ENCODE data around the gene GPR65.

GPR65 gene

GRCh38 chr14:88005050-88005481 is at the start of gene GPR65:
GPR65 (plus strand) TSS chr14:88005135; CDS start chr14:88010848, 5,713 bp downstream.
- no peak for FAIRE-seq

- no peak for FAIRE-seq
Observed at GRCh38 chr14:87955501-87955900, 49.4 kb upstream of the GPR65 start.

- FAIRE-seq, result no peak
Observed at GRCh38 chr14:87960013-87960787, 44.7 kb upstream of the GPR65 start.

- FAIRE-seq, result no peak
Observed at GRCh38 chr14:87961246-87961645, 43.7 kb upstream of the GPR65 start.

GRCh38 chr14:87966816-87967215 is 38.1 kb upstream of the GPR65 start:
- no peak for FAIRE-seq

- FAIRE-seq, result no peak
Observed at GRCh38 chr14:87967496-87967895, 37.4 kb upstream of the GPR65 start.

GRCh38 chr14:87971010-87971409 is 33.9 kb upstream of the GPR65 start:
- FAIRE-seq, result no peak

- FAIRE-seq, result no peak
Observed at GRCh38 chr14:87975636-87976035, 29.3 kb upstream of the GPR65 start.

- FAIRE-seq, result no peak
Observed at GRCh38 chr14:87979689-87980088, 25.2 kb upstream of the GPR65 start.

- no peak for FAIRE-seq
Observed at GRCh38 chr14:87989221-87989955, 15.5 kb upstream of the GPR65 start.

- FAIRE-seq, result no peak
Observed at GRCh38 chr14:87989956-87990299, 15.0 kb upstream of the GPR65 start.

GRCh38 chr14:87990682-87991081 is 14.3 kb upstream of the GPR65 start:
- no peak for FAIRE-seq

- no peak for FAIRE-seq
Observed at GRCh38 chr14:87992346-87992717, 12.6 kb upstream of the GPR65 start.

- FAIRE-seq, result no peak
Observed at GRCh38 chr14:87992718-87993628, 12.0 kb upstream of the GPR65 start, which contains the start of gene GALC. GALC (minus strand) TSS chr14:87993182; CDS start chr14:87993164, 18 bp downstream.

GRCh38 chr14:87994974-87995373 is 10.0 kb upstream of the GPR65 start:
- no peak for FAIRE-seq

GRCh38 chr14:87995500-87996290 is 9.2 kb upstream of the GPR65 start:
- no peak for FAIRE-seq

- no peak for FAIRE-seq
Observed at GRCh38 chr14:87996291-87996592, 8.7 kb upstream of the GPR65 start.

- FAIRE-seq, result no peak
Observed at GRCh38 chr14:87998482-87998881, 6.5 kb upstream of the GPR65 start.

- no peak for FAIRE-seq
Observed at GRCh38 chr14:87999277-87999676, 5.7 kb upstream of the GPR65 start.

GRCh38 chr14:88002421-88003075 is 2.4 kb upstream of the GPR65 start:
- FAIRE-seq, result no peak

GRCh38 chr14:88003425-88003824 is 1.5 kb upstream of the GPR65 start:
- FAIRE-seq, result no peak

- FAIRE-seq, result peak; percentile 74
Observed at GRCh38 chr14:88004506-88005036, 364 bp upstream of the GPR65 start.
